Peyer's patch (tissue), 4 donors: Measurements from ENCODE around the gene MSLN.

Experiments
- POLR2A ChIP-seq, 2 donors: fragments of 450-650 bp; IDR thresholded peaks; one replicate each; pipeline ENCODE4 v1.5.1; 2017; ENCODE audit warnings: antibody characterized with exemption in 2 of 2, mild to moderate bottlenecking in 2 of 2, moderate library complexity in 2 of 2
- TF ChIP-seq, protein P1 (sequence below), 6 experiments: fragments of 450-650 bp in 4 of 6; fragments of 200-600 bp in 2 of 6; sonication (generic) in 1 of 6; IDR thresholded peaks; one replicate each; pipeline ENCODE4 v1.5.1; 2017 to 2019; ENCODE audit warnings: antibody characterized with exemption in 6 of 6, mild to moderate bottlenecking in 3 of 6, moderate library complexity in 1 of 6

DNA sequence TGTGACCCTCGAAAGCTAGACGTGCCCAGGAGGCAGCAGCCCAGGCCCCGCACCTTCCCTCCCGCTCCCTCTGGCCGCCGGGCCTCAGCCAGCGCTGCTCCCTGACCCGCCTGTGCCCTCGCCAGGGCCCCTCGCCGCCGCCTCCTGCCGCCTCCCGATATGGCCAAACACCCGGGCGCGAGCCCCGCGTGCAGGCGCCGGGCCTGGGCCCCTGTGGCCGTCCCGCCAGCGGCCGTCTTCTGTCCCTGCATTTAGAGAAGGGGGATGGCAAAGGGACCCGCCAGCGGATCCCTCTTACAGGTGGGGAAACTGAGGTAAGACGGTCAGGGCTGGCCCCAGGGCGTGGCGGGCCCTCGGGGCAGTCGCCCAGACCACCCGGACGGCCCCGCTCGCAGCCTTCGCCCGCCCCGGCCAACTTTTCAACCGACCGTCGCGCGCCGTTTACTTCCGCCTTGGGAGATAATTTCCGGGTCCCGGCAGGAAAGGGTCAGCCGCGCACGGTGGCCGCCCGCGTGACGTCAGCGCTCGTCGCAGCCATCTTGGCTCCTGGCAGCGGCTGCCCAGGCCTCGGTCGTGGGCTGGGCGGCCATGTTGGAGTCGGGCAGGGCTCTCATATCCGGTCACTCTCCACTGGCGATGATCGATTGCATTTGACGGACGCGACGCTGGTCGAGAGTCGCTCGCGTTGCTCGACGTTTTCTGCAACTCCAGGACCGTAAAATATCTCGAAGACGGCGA lies 47.0 kb downstream of the MSLN start:
- TF ChIP-seq, protein P1, sequence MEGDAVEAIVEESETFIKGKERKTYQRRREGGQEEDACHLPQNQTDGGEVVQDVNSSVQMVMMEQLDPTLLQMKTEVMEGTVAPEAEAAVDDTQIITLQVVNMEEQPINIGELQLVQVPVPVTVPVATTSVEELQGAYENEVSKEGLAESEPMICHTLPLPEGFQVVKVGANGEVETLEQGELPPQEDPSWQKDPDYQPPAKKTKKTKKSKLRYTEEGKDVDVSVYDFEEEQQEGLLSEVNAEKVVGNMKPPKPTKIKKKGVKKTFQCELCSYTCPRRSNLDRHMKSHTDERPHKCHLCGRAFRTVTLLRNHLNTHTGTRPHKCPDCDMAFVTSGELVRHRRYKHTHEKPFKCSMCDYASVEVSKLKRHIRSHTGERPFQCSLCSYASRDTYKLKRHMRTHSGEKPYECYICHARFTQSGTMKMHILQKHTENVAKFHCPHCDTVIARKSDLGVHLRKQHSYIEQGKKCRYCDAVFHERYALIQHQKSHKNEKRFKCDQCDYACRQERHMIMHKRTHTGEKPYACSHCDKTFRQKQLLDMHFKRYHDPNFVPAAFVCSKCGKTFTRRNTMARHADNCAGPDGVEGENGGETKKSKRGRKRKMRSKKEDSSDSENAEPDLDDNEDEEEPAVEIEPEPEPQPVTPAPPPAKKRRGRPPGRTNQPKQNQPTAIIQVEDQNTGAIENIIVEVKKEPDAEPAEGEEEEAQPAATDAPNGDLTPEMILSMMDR (IDR thresholded peaks at IDR 0.05) = no peak
- peak; percentile 82 for TF ChIP-seq POLR2A (IDR thresholded peaks at IDR 0.05)
